GM23248 (cell line): ENCODE data around the gene LRRC73. TPM values are rescaled to one million over a fixed set of nuclear protein-coding genes. Genes with fewer than 3 reads are reported as not detected.

Experiments used
- DNase-seq: peaks from one replicate; pipeline ENCODE4 v3.0.0-alpha.2; 2015
- H2AFZ ChIP-seq: fragments of 200-600 bp; sonication (generic); 2 replicates; pipeline ENCODE4 v1.6.1; 2016; ENCODE audit warnings: antibody characterized with exemption
- H3F3A ChIP-seq: fragments of 200-600 bp; sonication (generic); 2 replicates; pipeline ENCODE4 v1.6.1; 2016; ENCODE audit warnings: mild to moderate bottlenecking, antibody characterized with exemption, mixed run types; ENCODE audit not compliant: insufficient read depth
- H3K27ac ChIP-seq: fragments of 200-600 bp; sonication (generic); 2 replicates; pipeline ENCODE4 v1.5.1; 2016; ENCODE audit warnings: mild to moderate bottlenecking
- H3K27me3 ChIP-seq: fragments of 200-600 bp; sonication (generic); replicated peaks from 2 replicates; pipeline ENCODE4 v1.6.1; 2016; ENCODE audit warnings: mild to moderate bottlenecking; ENCODE audit not compliant: insufficient read depth
- H3K36me3 ChIP-seq: fragments of 200-600 bp; sonication (generic); 2 replicates; pipeline ENCODE4 v1.6.1; 2016; ENCODE audit warnings: low read depth, mild to moderate bottlenecking
- H3K4me1 ChIP-seq: fragments of 200-600 bp; sonication (generic); 2 replicates; pipeline ENCODE4 v1.6.1; 2016; ENCODE audit warnings: mild to moderate bottlenecking; ENCODE audit not compliant: insufficient read depth
- H3K4me2 ChIP-seq: fragments of 200-600 bp; sonication (generic); one replicate; pipeline ENCODE4 v1.6.1; 2016; ENCODE audit warnings: mild to moderate bottlenecking; ENCODE audit not compliant: unreplicated experiment
- H3K4me3 ChIP-seq: fragments of 200-600 bp; sonication (generic); 2 replicates; pipeline ENCODE4 v1.5.1; 2016; ENCODE audit warnings: mild to moderate bottlenecking
- H3K79me2 ChIP-seq: fragments of 200-600 bp; sonication (generic); 2 replicates; pipeline ENCODE4 v1.6.1; 2016; ENCODE audit warnings: mild to moderate bottlenecking; ENCODE audit not compliant: insufficient read depth
- H3K9ac ChIP-seq: fragments of 200-600 bp; sonication (generic); 2 replicates; pipeline ENCODE4 v1.6.1; 2016; ENCODE audit warnings: mild to moderate bottlenecking
- H3K9me2 ChIP-seq: fragments of 200-600 bp; sonication (generic); 2 replicates; pipeline ENCODE4 v1.6.1; 2016; ENCODE audit warnings: mixed run types, mild to moderate bottlenecking, moderate library complexity; ENCODE audit not compliant: insufficient read depth
- H3K9me3 ChIP-seq: fragments of 200-600 bp; sonication (generic); one replicate; pipeline ENCODE4 v1.6.1; 2017; ENCODE audit warnings: low read depth
- H4K20me1 ChIP-seq: fragments of 200-600 bp; sonication (generic); 2 replicates; pipeline ENCODE4 v1.6.0; 2016; ENCODE audit not compliant: insufficient read depth
- EZH2 ChIP-seq: fragments of 200-600 bp; sonication (generic); IDR thresholded peaks from 2 replicates; pipeline ENCODE4 v1.6.1; 2018; ENCODE audit warnings: antibody characterized with exemption, mild to moderate bottlenecking; ENCODE audit not compliant: insufficient read depth, poor library complexity, severe bottlenecking
- EZH2phosphoT487 ChIP-seq: fragments of 200-600 bp; sonication (generic); IDR thresholded peaks from 2 replicates; pipeline ENCODE4 v1.6.1; 2018; ENCODE audit warnings: antibody characterized with exemption, moderate library complexity, mild to moderate bottlenecking, low read depth; ENCODE audit not compliant: insufficient read depth
- WGBS, 2 experiments: methylation state at CpG; one replicate each; pipeline ENCODE4 v1.1.6; 2015 to 2017; ENCODE audit warnings: low lambda C conversion rate in 2 of 2, low coverage in 1 of 2; ENCODE audit errors: missing lambda C conversion rate in 2 of 2; 5-methylcytosine and 5-hydroxymethylcytosine counted together
- in situ Hi-C: fragments of 300-500 bp; cut with MboI; formaldehyde crosslinking; loops from 2 replicates; pipeline ENCODE4 v1.15.0; 2020
- polyA plus RNA-seq: library from polyadenylated mRNA; unstranded; fragments of >200 nt; fragmentation: Nextera tagmentation; extraction: Ambion mirVana; gene quantifications from 2 replicates; pipeline ENCODE4 v1.2.1, GENCODE V29; 2016
- total RNA-seq: library from RNA; depleted of rRNA; stranded (reverse); fragments of >200 nt; shearing (Covaris generic); gene quantifications from 2 replicates; pipeline ENCODE4 v1.2.3, GENCODE V29; 2014

LRRC73 gene
- total and polyA plus RNA-seq, 2 experiments from 2014 or later, result 1.0 to 1.6 TPM

DNA sequence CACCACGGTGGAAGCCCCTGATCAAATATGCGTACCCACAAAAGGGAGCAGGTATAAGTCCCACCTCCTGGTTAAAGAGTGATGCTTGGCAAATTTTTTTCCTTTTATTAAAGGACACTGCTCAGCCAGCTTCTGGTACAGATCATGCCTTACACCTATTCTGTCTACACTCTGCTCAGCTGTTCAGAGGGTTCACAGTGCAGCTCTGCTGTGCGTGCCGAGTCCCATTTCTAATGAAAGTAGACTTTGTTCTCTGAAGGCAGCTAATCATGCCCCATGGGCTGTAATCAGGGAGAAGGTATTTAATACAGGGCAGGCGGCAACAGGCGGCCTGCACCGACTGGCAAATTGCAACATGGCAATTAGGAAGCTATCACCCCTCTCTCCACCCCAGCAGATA is 16.3 kb downstream of the LRRC73 start:
- DNase-seq, result no peak
- H3K4me1 ChIP-seq, result peaks cover 66% of the 10 kb centered on the region
- H3K4me3 ChIP-seq, result no peak overlapping the region
- H3K9me3 ChIP-seq, result no peaks in the 10 kb centered on the region
- TF ChIP-seq EZH2phosphoT487 (no peak), EZH2 (no peak)
- H3K27ac ChIP-seq, result no peak overlapping the region
- H3F3A ChIP-seq, result peaks cover 19% of the 10 kb centered on the region
- no peak overlapping the region for H3K9ac ChIP-seq
- peaks cover 38% of the 10 kb centered on the region for H3K79me2 ChIP-seq
- no peak overlapping the region for H2AFZ ChIP-seq
- no peaks in the 10 kb centered on the region for H4K20me1 ChIP-seq
- H3K36me3 ChIP-seq, result peaks cover 8% of the 10 kb centered on the region; the same call in 1 of the 2 replicates
- H3K4me2 ChIP-seq, result no peak overlapping the region
- in situ Hi-C loops, result no loop called here
- H3K27me3 ChIP-seq, result no peaks in the 10 kb centered on the region
- H3K9me2 ChIP-seq, result no peaks in the 10 kb centered on the region
- WGBS, 2 experiments, result 98 to 100% methylated on average over 7 of the region's 7 CpGs

DNA sequence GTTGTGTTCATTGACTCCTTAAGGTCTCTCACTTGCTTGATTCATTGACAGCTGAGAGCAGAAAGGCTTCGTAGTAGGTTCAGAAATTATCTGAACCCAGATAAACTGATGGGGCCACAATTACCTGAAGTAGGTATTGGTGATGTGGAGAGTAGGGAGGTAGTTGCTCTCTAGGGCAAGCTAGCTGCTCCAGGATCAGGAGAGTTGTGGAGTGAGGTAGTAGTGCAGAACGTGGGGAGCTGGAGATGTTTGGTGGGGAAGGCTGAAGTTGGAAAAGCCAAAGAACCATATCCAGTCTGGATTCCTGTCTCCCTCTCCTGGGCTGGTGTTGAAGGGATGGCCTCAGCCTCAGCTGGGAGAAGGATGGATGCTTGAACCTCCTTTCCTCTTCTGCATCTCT is 16.9 kb downstream of the LRRC73 start:
- H3K27me3 ChIP-seq, result no peaks in the 10 kb centered on the region
- DNase-seq, result no peak
- H3F3A ChIP-seq, result peaks cover 19% of the 10 kb centered on the region
- peaks cover 2% of the 10 kb centered on the region; the same call in 1 of the 2 replicates for H3K36me3 ChIP-seq
- peaks cover 37% of the 10 kb centered on the region for H3K79me2 ChIP-seq
- H3K4me3 ChIP-seq, result peak overlapping the region; percentile 51
- peak overlapping the region; percentile 74 for H3K4me2 ChIP-seq
- in situ Hi-C loops, result no loop called here
- peaks cover 72% of the 10 kb centered on the region for H3K4me1 ChIP-seq
- H2AFZ ChIP-seq, result no peak overlapping the region
- H3K9me2 ChIP-seq, result no peaks in the 10 kb centered on the region
- H4K20me1 ChIP-seq, result no peaks in the 10 kb centered on the region
- H3K27ac ChIP-seq, result peak overlapping the region; percentile 55
- no peaks in the 10 kb centered on the region for H3K9me3 ChIP-seq
- 59 to 80% methylated on average over 2 of the region's 2 CpGs for WGBS, 2 experiments
- TF ChIP-seq EZH2 (no peak), EZH2phosphoT487 (no peak)
- peak overlapping the region; percentile 33 for H3K9ac ChIP-seq

DNA sequence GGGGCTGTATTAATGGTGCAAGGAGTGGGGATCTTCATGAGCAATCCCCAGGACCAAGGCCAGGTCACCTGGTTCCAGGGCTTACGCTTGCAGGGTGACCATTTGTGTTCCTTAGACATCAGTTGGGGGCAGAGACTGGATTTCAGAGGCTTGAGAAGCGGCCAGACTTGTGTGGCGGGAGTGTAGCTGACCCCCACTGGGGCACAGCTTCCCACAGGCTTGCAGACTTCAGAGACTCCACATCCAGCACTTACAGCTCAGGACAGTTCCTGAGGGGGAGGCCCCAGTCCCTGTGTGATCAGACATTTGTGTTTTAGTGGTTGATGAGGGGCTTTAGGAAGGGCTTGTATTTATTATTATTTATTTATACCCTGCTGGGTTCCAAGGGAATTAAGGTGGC is 17.5 kb downstream of the LRRC73 start:
- H2AFZ ChIP-seq, result peak overlapping the region; percentile 6; the same call in 1 of the 2 replicates
- peak overlapping the region; percentile 33 for H3K9ac ChIP-seq
- H3K4me3 ChIP-seq, result peak overlapping the region; percentile 51
- peak; percentile 67 for DNase-seq
- peaks cover 22% of the 10 kb centered on the region for H3F3A ChIP-seq
- no peak for TF ChIP-seq EZH2phosphoT487
- no peak for TF ChIP-seq EZH2
- H3K27me3 ChIP-seq, result no peaks in the 10 kb centered on the region
- in situ Hi-C loops, result no loop called here
- H3K4me1 ChIP-seq, result peaks cover 76% of the 10 kb centered on the region
- H3K79me2 ChIP-seq, result peaks cover 31% of the 10 kb centered on the region
- peak overlapping the region; percentile 55 for H3K27ac ChIP-seq
- no peaks in the 10 kb centered on the region for H3K9me2 ChIP-seq
- no peaks in the 10 kb centered on the region for H4K20me1 ChIP-seq
- WGBS, 2 experiments, result 6 to 10% methylated on average over 3 of the region's 3 CpGs
- H3K9me3 ChIP-seq, result no peaks in the 10 kb centered on the region
- no peaks in the 10 kb centered on the region for H3K36me3 ChIP-seq
- peak overlapping the region; percentile 74 for H3K4me2 ChIP-seq

DNA sequence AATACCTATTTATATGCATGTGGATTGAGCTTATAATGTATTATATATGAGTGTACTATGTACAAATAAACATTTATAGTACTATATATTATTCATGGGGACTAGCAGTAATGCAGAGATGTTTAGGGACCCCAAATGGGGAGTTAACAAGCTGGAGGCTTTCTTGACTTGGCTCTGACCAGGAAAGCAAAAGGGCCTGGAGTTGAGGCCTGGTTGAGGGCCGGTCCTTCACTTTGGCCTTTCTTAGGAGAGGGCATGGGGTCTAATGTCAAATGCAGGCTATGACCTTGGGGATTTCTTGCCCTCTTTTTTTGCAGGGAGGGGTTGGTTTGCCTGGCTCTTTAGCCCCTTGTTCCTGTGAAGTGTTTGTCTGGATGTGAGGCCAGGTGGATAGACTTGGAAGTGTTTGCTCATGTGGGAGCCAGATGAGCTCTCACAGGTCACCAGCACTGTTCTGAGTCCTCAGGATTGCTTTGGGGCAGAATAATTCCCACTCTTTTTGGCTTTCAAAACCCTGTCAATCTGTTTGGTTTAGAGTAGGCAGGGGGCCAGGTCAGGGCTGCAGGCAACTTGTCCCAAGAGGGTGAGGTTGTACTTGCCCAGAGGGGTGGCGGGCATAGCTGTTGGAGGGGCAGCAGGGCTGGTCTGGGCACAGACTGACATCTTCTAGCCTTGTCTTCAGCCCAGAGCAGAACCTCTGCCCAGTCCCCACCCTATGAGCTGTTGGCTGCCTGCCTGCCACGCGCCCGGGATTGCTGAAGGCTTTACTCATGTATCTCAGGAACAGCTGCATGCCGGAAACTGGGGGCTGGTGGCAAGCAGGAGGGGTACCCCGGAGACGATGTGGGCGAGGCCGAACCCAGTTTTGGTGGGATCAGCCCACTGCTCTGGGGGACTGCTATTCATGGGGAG is 18.1 kb downstream of the LRRC73 start:
- H3K27me3 ChIP-seq, result no peaks in the 10 kb centered on the region
- peak; percentile 89 for DNase-seq
- no peak for TF ChIP-seq EZH2phosphoT487
- TF ChIP-seq EZH2, result no peak
- peak overlapping the region; percentile 33 for H3K9ac ChIP-seq
- H3K36me3 ChIP-seq, result no peaks in the 10 kb centered on the region
- peaks cover 71% of the 10 kb centered on the region for H3K4me1 ChIP-seq
- peak overlapping the region; percentile 55 for H3K27ac ChIP-seq
- no peaks in the 10 kb centered on the region for H3K9me2 ChIP-seq
- peak overlapping the region; percentile 74 for H3K4me2 ChIP-seq
- H3K79me2 ChIP-seq, result peaks cover 24% of the 10 kb centered on the region
- H3K4me3 ChIP-seq, result peak overlapping the region; percentile 51
- 9% methylated on average over 10 of the region's 10 CpGs for WGBS, 2 experiments
- peaks cover 22% of the 10 kb centered on the region for H3F3A ChIP-seq
- no peaks in the 10 kb centered on the region for H3K9me3 ChIP-seq
- H2AFZ ChIP-seq, result peak overlapping the region; percentile 6; the same call in 1 of the 2 replicates
- H4K20me1 ChIP-seq, result no peaks in the 10 kb centered on the region
- in situ Hi-C loops, result no loop called here
